Choroid plexus epithelial cell (primary cell): ENCODE measurements around the gene ALG2.

Experiments
- DNase-seq: peaks from one replicate; pipeline ENCODE4 v3.0.0-alpha.2; 2010; ENCODE audit warnings: low read depth
- H3K4me3 ChIP-seq: 2 replicates; pipeline ENCODE4 v1.5.1; 2011; ENCODE audit warnings: low read depth, mild to moderate bottlenecking, control low read depth, low read length, moderate library complexity
- CTCF ChIP-seq: conservative IDR thresholded peaks from 2 replicates; pipeline ENCODE4 v1.5.1; 2011; ENCODE audit warnings: low read depth, mild to moderate bottlenecking, control low read depth, inconsistent platforms, low read length, moderate library complexity

The ALG2 gene

GRCh38 chr9:99185934-99186333 is 35.8 kb downstream of the ALG2 start:
- no peak for DNase-seq
- no peak for TF ChIP-seq CTCF
- H3K4me3 ChIP-seq = no peak overlapping the region

GRCh38 chr9:99185348-99185632 is 36.5 kb downstream of the ALG2 start:
- no peak for DNase-seq
- TF ChIP-seq CTCF = no peak
- H3K4me3 ChIP-seq = no peak overlapping the region

- peak; percentile 99 for TF ChIP-seq CTCF
- peak overlapping the region; percentile 19 for H3K4me3 ChIP-seq
Measured at GRCh38 chr9:99184475-99185347, 37.0 kb downstream of the ALG2 start.

GRCh38 chr9:99184110-99184474 is 37.6 kb downstream of the ALG2 start:
- TF ChIP-seq CTCF = no peak
- H3K4me3 ChIP-seq = no peak overlapping the region
- DNase-seq = no peak

More at GRCh38 chr9:99184475-99185347, 37.0 kb downstream of the ALG2 start:
- DNase-seq = peak; percentile 94

- DNase-seq = no peak
- H3K4me3 ChIP-seq = no peak overlapping the region
- TF ChIP-seq CTCF = no peak
Measured at GRCh38 chr9:99183616-99184015, 38.1 kb downstream of the ALG2 start.

- no peak for TF ChIP-seq CTCF
- DNase-seq = peak; percentile 10
- no peak overlapping the region for H3K4me3 ChIP-seq
Measured at GRCh38 chr9:99182356-99182755, 39.4 kb downstream of the ALG2 start.

- TF ChIP-seq CTCF = no peak
- H3K4me3 ChIP-seq = no peak overlapping the region
- peak; percentile 85 for DNase-seq
Measured at GRCh38 chr9:99181621-99182020, 40.1 kb downstream of the ALG2 start.
